ENCODE measurements around the gene FLT1. TPM values are rescaled to one million over a fixed set of nuclear protein-coding genes. Genes with fewer than 3 reads are reported as not detected.

FLT1 gene
- total RNA-seq, 2 experiments from 2014 or later: 21.7 to 27.4 TPM

- H3K9me3 Mint-ChIP-seq (ENCODE audit: low read depth): no peaks in the 10 kb centered on the region
- DNase-seq (no peak), ATAC-seq (no peak)
- no peaks in the 10 kb centered on the region for H3K4me1 Mint-ChIP-seq
- intact Hi-C loops (cut with DNase I, micrococcal nuclease): no loop called here
- H3K27me3 Mint-ChIP-seq: peaks cover 6% of the 10 kb centered on the region
- H3K4me3 Mint-ChIP-seq: no peak overlapping the region
- POLR2A ChIA-PET: no interaction called here
- H3K36me3 Mint-ChIP-seq (ENCODE audit: low read depth): peaks cover 14% of the 10 kb centered on the region
- CTCF ChIA-PET: interaction anchor here (0.8 to 1.5 kb wide), 2 partner anchors 9 to 49 kb away, joined by 3 read pairs; no protein-coding TSS in a partner anchor
- no peak overlapping the region for H3K27ac Mint-ChIP-seq
Measured at GRCh38 chr13:28455580-28456194, 39.2 kb downstream of the FLT1 start.

- Mint-ChIP-seq H3K4me3 (no peak overlapping the region), H3K27me3 (peaks cover 6% of the 10 kb centered on the region), H3K36me3 (ENCODE audit: low read depth) (peaks cover 19% of the 10 kb centered on the region), H3K27ac (no peak overlapping the region), H3K4me1 (no peaks in the 10 kb centered on the region), H3K9me3 (ENCODE audit: low read depth) (peaks cover 5% of the 10 kb centered on the region)
- DNase-seq (no peak), ATAC-seq (no peak)
- intact Hi-C loops (cut with DNase I, micrococcal nuclease): no loop called here
- CTCF ChIA-PET: no interaction called here
- POLR2A ChIA-PET: no interaction called here
Measured at GRCh38 chr13:28452755-28453154, 42.2 kb downstream of the FLT1 start.

- intact Hi-C loops (cut with DNase I, micrococcal nuclease): no loop called here
- no peaks in the 10 kb centered on the region for H3K4me1 Mint-ChIP-seq
- DNase-seq: no peak
- peaks cover 6% of the 10 kb centered on the region for H3K27me3 Mint-ChIP-seq
- no peak for ATAC-seq
- POLR2A ChIA-PET: no interaction called here
- no peak overlapping the region for H3K4me3 Mint-ChIP-seq
- CTCF ChIA-PET: interaction anchor here (0.5 to 1.1 kb wide), 2 partner anchors 43 to 79 kb away, joined by 3 read pairs; no protein-coding TSS in a partner anchor
- peaks cover 20% of the 10 kb centered on the region for H3K36me3 Mint-ChIP-seq (ENCODE audit: low read depth)
- peaks cover 7% of the 10 kb centered on the region for H3K9me3 Mint-ChIP-seq (ENCODE audit: low read depth)
- no peak overlapping the region for H3K27ac Mint-ChIP-seq
Measured at GRCh38 chr13:28451482-28452217, 43.3 kb downstream of the FLT1 start.

GRCh38 chr13:28449826-28450773 lies 44.8 kb downstream of the FLT1 start:
- intact Hi-C loops (cut with DNase I, micrococcal nuclease): no loop called here
- H3K4me3 Mint-ChIP-seq: no peak overlapping the region
- H3K4me1 Mint-ChIP-seq: no peaks in the 10 kb centered on the region
- H3K27ac Mint-ChIP-seq: no peak overlapping the region
- H3K36me3 Mint-ChIP-seq (ENCODE audit: low read depth): peaks cover 22% of the 10 kb centered on the region
- no peak for DNase-seq
- ATAC-seq: no peak
- POLR2A ChIA-PET: no interaction called here
- H3K27me3 Mint-ChIP-seq: peaks cover 2% of the 10 kb centered on the region
- CTCF ChIA-PET: interaction anchor here (1.1 kb wide), 1 partner anchor 42 kb away, joined by 3 read pairs; no protein-coding TSS in a partner anchor
- peaks cover 8% of the 10 kb centered on the region for H3K9me3 Mint-ChIP-seq (ENCODE audit: low read depth)

GRCh38 chr13:28448651-28449358 lies 46.1 kb downstream of the FLT1 start:
- peaks cover 26% of the 10 kb centered on the region for H3K36me3 Mint-ChIP-seq (ENCODE audit: low read depth)
- no peaks in the 10 kb centered on the region for H3K4me1 Mint-ChIP-seq
- ChIA-PET POLR2A (no interaction called here), CTCF (interaction anchor here (0.6 kb wide), 1 partner anchor 210 kb away, joined by 3 read pairs; the partner anchor contains the start of gene POMP)
- no peak overlapping the region for H3K4me3 Mint-ChIP-seq
- H3K9me3 Mint-ChIP-seq (ENCODE audit: low read depth): peaks cover 11% of the 10 kb centered on the region
- ATAC-seq (no peak), DNase-seq (no peak)
- H3K27ac Mint-ChIP-seq: no peak overlapping the region
- intact Hi-C loops (cut with DNase I, micrococcal nuclease): no loop called here
- no peaks in the 10 kb centered on the region for H3K27me3 Mint-ChIP-seq

GRCh38 chr13:28447989-28448388 lies 46.9 kb downstream of the FLT1 start:
- H3K4me3 Mint-ChIP-seq: no peak overlapping the region

GRCh38 chr13:28447206-28447605 lies 47.7 kb downstream of the FLT1 start:
- Mint-ChIP-seq H3K27me3 (peaks cover 2% of the 10 kb centered on the region), H3K9me3 (ENCODE audit: low read depth) (peaks cover 11% of the 10 kb centered on the region), H3K4me1 (no peaks in the 10 kb centered on the region), H3K36me3 (ENCODE audit: low read depth) (peaks cover 28% of the 10 kb centered on the region), H3K27ac (no peak overlapping the region), H3K4me3 (no peak overlapping the region)
- ChIA-PET CTCF (no interaction called here), POLR2A (no interaction called here)
- no peak for DNase-seq
- intact Hi-C loops (cut with DNase I, micrococcal nuclease): no loop called here
- ATAC-seq: no peak

More at GRCh38 chr13:28447989-28448388, 46.9 kb downstream of the FLT1 start:
- H3K36me3 Mint-ChIP-seq (ENCODE audit: low read depth): peaks cover 28% of the 10 kb centered on the region
- no peaks in the 10 kb centered on the region for H3K4me1 Mint-ChIP-seq
- H3K9me3 Mint-ChIP-seq (ENCODE audit: low read depth): peaks cover 11% of the 10 kb centered on the region
- intact Hi-C loops (cut with DNase I, micrococcal nuclease): no loop called here
- DNase-seq: no peak
- no peak for ATAC-seq
- POLR2A ChIA-PET: no interaction called here
- H3K27me3 Mint-ChIP-seq: peaks cover 2% of the 10 kb centered on the region
- no peak overlapping the region for H3K27ac Mint-ChIP-seq
- CTCF ChIA-PET: no interaction called here

- no peak overlapping the region for H3K4me3 Mint-ChIP-seq
Measured at GRCh38 chr13:28442839-28443238, 52.1 kb downstream of the FLT1 start.

GRCh38 chr13:28441529-28441928 lies 53.4 kb downstream of the FLT1 start:
- ATAC-seq (no peak), DNase-seq (no peak)
- H3K4me3 Mint-ChIP-seq: no peak overlapping the region
- peaks cover 2% of the 10 kb centered on the region for H3K27me3 Mint-ChIP-seq
- ChIA-PET CTCF (no interaction called here), POLR2A (no interaction called here)
- intact Hi-C loops (cut with DNase I, micrococcal nuclease): no loop called here
- no peaks in the 10 kb centered on the region for H3K4me1 Mint-ChIP-seq
- peaks cover 14% of the 10 kb centered on the region for H3K36me3 Mint-ChIP-seq (ENCODE audit: low read depth)
- no peak overlapping the region for H3K27ac Mint-ChIP-seq
- H3K9me3 Mint-ChIP-seq (ENCODE audit: low read depth): peaks cover 3% of the 10 kb centered on the region

More at GRCh38 chr13:28442839-28443238, 52.1 kb downstream of the FLT1 start:
- CTCF ChIA-PET: no interaction called here
- Mint-ChIP-seq H3K4me1 (no peaks in the 10 kb centered on the region), H3K27me3 (peaks cover 2% of the 10 kb centered on the region), H3K27ac (no peak overlapping the region), H3K9me3 (ENCODE audit: low read depth) (peaks cover 7% of the 10 kb centered on the region), H3K36me3 (ENCODE audit: low read depth) (peaks cover 15% of the 10 kb centered on the region)
- ATAC-seq: no peak
- intact Hi-C loops (cut with DNase I, micrococcal nuclease): no loop called here
- POLR2A ChIA-PET: no interaction called here
- DNase-seq: no peak

- Mint-ChIP-seq H3K27me3 (peaks cover 2% of the 10 kb centered on the region), H3K36me3 (ENCODE audit: low read depth) (peaks cover 13% of the 10 kb centered on the region), H3K4me1 (no peaks in the 10 kb centered on the region), H3K27ac (no peak overlapping the region), H3K9me3 (ENCODE audit: low read depth) (peaks cover 3% of the 10 kb centered on the region), H3K4me3 (no peak overlapping the region)
- ChIA-PET POLR2A (no interaction called here), CTCF (no interaction called here)
- no peak for DNase-seq
- intact Hi-C loops (cut with DNase I, micrococcal nuclease): no loop called here
- ATAC-seq: no peak
Measured at GRCh38 chr13:28440774-28441504, 54.0 kb downstream of the FLT1 start.

Measured in activated CD4-positive, alpha-beta T cell treated with anti-CD3 and anti-CD28 coated beads for 36 hours (primary cell).